Smooth muscle cell (in vitro differentiated cells): ENCODE results near the gene TP53TG5. TPM values are rescaled to one million over a fixed set of nuclear protein-coding genes. Genes with fewer than 3 reads are reported as not detected.
A peak's percentile ranks its signal among the peaks of the same experiment; 100 is the strongest.

ENCODE experiments used
- DNase-seq: peaks from one replicate; lab custom pipeline; 2025; ENCODE audit not compliant: unreplicated experiment; lab: John Stamatoyannopoulos, UW
- H2AFZ ChIP-seq: fragments of 200-600 bp; sonication (generic); 2 replicates; pipeline ENCODE4 v1.6.0; 2016; ENCODE audit warnings: antibody characterized with exemption, low read depth, mild to moderate bottlenecking
- H3F3A ChIP-seq: fragments of 200-600 bp; sonication (generic); 2 replicates; pipeline ENCODE4 v1.6.0; 2017; ENCODE audit warnings: antibody characterized with exemption, low read depth
- H3K27ac ChIP-seq: fragments of 200-600 bp; sonication (generic); 2 replicates; pipeline ENCODE4 v1.5.1; 2016; ENCODE audit warnings: low read depth, mild to moderate bottlenecking
- H3K27me3 ChIP-seq: fragments of 200-600 bp; sonication (generic); 2 replicates; pipeline ENCODE4 v1.6.1; 2016; ENCODE audit warnings: low read depth, mild to moderate bottlenecking
- H3K36me3 ChIP-seq: fragments of 200-600 bp; sonication (generic); 2 replicates; pipeline ENCODE4 v1.5.1; 2016; ENCODE audit warnings: low read depth
- H3K4me1 ChIP-seq: fragments of 200-600 bp; sonication (generic); 2 replicates; pipeline ENCODE4 v1.5.1; 2016; ENCODE audit warnings: low read depth
- H3K4me2 ChIP-seq: fragments of 200-600 bp; sonication (generic); 2 replicates; pipeline ENCODE4 v1.6.0; 2016; ENCODE audit warnings: mild to moderate bottlenecking
- H3K4me3 ChIP-seq: fragments of 200-600 bp; sonication (generic); 2 replicates; pipeline ENCODE4 v1.5.1; 2016; ENCODE audit warnings: mild to moderate bottlenecking
- H3K79me2 ChIP-seq: fragments of 200-600 bp; sonication (generic); 2 replicates; pipeline ENCODE4 v1.6.0; 2016; ENCODE audit warnings: low read depth, mild to moderate bottlenecking
- H3K9ac ChIP-seq: fragments of 200-600 bp; sonication (generic); 2 replicates; pipeline ENCODE4 v1.6.0; 2016; ENCODE audit warnings: low read depth
- H3K9me3 ChIP-seq: fragments of 200-600 bp; sonication (generic); replicated peaks from 2 replicates; pipeline ENCODE4 v1.5.1; 2016; ENCODE audit warnings: low read depth
- H4K20me1 ChIP-seq: fragments of 200-600 bp; sonication (generic); 2 replicates; pipeline ENCODE4 v1.6.0; 2016; ENCODE audit warnings: low read depth
- WGBS: methylation state at CpG from one replicate; pipeline ENCODE4 v1.1.7; 2016; ENCODE audit warnings: low lambda C conversion rate; 5-methylcytosine and 5-hydroxymethylcytosine counted together
- polyA plus RNA-seq: library from polyadenylated mRNA; unstranded; fragments of >200 nt; fragmentation: Nextera tagmentation; extraction: Ambion mirVana; gene quantifications from 2 replicates; pipeline ENCODE4 v1.2.1, GENCODE V29; 2016
- total RNA-seq: library from RNA; depleted of rRNA; stranded (reverse); fragments of >200 nt; gene quantifications from 2 replicates; pipeline ENCODE4 v1.2.3, GENCODE V29; 2014
- TF ChIP-seq, protein P1 (sequence below): fragments of 200-600 bp; sonication (generic); IDR thresholded peaks from 2 replicates; pipeline ENCODE4 v1.5.1; 2017; ENCODE audit warnings: borderline replicate concordance, mild to moderate bottlenecking, antibody characterized with exemption; ENCODE audit not compliant: insufficient read depth, poor library complexity, severe bottlenecking

TP53TG5 gene
- total and polyA plus RNA-seq, 2 experiments from 2014 or later, result 0.06 TPM; not detected in 1

DNA sequence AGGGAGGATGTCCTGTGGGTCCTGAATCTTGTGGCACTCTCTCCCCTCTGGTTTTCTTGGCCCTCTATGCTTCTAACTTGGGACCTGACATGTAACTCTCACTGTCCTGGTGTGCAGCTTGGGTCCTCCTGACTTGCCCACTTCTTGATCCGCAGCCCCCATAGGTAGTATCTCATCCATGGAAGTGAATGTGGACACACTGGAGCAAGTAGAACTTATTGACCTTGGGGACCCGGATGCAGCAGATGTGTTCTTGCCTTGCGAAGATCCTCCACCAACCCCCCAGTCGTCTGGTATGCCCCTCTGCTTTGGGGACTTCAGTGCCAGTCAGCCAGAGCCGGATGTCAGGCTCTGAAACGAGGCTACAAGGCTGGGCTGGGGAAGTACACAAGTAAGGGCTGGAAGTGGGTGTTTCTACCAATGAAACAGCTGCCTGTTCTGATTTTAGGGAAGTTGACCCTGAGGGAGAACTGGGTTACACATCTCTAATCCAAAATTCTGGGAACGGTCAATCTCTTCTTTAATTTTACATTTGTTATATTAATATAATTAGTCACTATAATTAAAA is 30.6 kb upstream of the TP53TG5 start:
- H3K4me3 ChIP-seq, result no peak overlapping the region
- H3K9ac ChIP-seq, result no peak overlapping the region
- H2AFZ ChIP-seq, result no peak overlapping the region
- H3K9me3 ChIP-seq, result no peaks in the 10 kb centered on the region
- no peak overlapping the region for H3K4me2 ChIP-seq
- no peaks in the 10 kb centered on the region for H3K79me2 ChIP-seq
- no peaks in the 10 kb centered on the region for H4K20me1 ChIP-seq
- H3K27me3 ChIP-seq, result peaks cover 39% of the 10 kb centered on the region
- H3F3A ChIP-seq, result no peaks in the 10 kb centered on the region
- H3K36me3 ChIP-seq, result no peaks in the 10 kb centered on the region
- WGBS, result 93% methylated on average over 7 of the region's 7 CpGs
- H3K4me1 ChIP-seq, result no peaks in the 10 kb centered on the region
- DNase-seq, result no peak
- TF ChIP-seq, protein P1, sequence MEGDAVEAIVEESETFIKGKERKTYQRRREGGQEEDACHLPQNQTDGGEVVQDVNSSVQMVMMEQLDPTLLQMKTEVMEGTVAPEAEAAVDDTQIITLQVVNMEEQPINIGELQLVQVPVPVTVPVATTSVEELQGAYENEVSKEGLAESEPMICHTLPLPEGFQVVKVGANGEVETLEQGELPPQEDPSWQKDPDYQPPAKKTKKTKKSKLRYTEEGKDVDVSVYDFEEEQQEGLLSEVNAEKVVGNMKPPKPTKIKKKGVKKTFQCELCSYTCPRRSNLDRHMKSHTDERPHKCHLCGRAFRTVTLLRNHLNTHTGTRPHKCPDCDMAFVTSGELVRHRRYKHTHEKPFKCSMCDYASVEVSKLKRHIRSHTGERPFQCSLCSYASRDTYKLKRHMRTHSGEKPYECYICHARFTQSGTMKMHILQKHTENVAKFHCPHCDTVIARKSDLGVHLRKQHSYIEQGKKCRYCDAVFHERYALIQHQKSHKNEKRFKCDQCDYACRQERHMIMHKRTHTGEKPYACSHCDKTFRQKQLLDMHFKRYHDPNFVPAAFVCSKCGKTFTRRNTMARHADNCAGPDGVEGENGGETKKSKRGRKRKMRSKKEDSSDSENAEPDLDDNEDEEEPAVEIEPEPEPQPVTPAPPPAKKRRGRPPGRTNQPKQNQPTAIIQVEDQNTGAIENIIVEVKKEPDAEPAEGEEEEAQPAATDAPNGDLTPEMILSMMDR, result no peak
- no peak overlapping the region for H3K27ac ChIP-seq

DNA sequence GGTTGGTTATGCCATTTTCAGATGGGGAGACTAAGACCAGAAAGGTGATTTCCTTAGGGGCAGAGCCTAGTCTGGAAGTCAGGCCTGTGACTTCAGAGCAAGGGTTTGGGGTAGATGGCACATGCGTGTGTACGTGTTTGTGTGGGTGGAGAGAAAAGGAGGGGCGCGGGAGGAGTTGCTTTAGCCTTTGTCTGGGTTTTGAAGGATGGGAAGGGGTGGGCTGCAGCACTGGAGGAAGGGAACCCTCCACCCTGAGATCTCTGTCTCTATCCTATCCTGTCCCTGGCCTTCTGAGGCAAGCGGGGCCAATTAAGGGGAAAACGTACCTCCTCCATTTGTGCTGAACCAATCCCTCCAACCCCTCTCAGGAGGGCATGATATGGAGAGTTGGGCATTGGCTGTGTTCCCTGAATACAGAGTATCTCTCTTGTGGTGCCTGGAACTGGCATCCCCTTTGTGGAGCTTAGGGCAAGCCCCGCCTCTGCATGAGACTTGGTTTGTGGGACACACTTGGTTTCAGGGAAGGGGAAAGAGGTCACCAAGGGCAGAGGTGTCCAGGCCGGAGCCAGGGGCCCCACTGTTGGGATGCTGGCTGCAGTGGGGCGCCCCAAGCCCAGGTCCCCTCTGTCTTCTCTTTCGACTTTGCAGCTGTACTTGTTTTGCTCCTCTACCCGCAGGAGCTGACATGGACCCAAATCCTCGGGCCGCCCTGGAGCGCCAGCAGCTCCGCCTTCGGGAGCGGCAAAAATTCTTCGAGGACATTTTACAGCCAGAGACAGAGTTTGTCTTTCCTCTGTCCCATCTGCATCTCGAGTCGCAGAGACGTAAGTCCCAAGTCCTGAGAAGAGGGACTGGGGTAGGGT is 29.9 kb upstream of the TP53TG5 start, which contains the start of gene DBNDD2:
Gene DBNDD2 (plus strand): TSS at position 507 of the 863 bp plus-strand sequence. CDS start 179 bp downstream, at position 686.
- peak within 1 kb of the TSS; percentile 61 for H3K9ac ChIP-seq
- no peak within 1 kb of the TSS for H3K27ac ChIP-seq

DNA sequence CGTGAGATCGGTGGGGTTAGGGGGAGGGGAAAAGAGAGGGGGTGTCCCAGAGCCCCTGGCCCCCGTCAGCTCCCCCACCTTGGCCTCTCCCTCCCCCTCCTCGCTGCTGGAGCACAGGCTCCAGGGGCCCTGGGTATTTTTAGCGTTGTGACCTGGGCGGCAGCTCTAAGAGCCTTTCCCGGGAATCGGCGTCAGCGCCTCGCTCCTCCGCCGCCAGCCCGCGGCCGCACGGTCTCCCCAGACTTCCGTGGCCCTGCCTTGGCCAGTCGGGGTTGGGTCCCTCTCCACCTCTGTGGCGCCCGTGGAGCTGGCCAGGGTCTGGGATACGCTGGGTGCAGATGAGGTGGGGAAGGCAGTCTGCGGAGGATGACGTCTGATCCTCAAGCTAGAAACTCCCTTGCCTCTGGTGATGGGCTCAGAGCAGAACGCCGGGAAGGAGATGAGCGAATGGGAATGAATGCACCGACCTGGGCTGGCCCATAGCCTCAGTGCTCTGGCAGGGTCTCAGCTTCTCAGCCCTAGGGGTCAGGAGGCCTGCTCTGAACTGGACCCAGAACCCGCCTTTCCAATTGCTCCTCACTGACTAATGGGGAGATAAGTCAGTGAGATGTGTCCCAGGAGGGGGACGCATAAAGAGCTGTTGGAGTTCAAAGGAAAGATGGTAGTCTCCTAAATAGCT is 29.1 kb upstream of the TP53TG5 start:
- TF ChIP-seq, protein P1, result no peak
- Histone ChIP-seq H3K27me3 (peaks cover 39% of the 10 kb centered on the region), H3K9ac (peak overlapping the region; percentile 61), H3K9me3 (no peaks in the 10 kb centered on the region), H3K4me2 (peak overlapping the region; percentile 98), H3K4me1 (no peaks in the 10 kb centered on the region), H3K27ac (no peak overlapping the region), H3K36me3 (no peaks in the 10 kb centered on the region), H3F3A (no peaks in the 10 kb centered on the region), H4K20me1 (no peaks in the 10 kb centered on the region), H2AFZ (peak overlapping the region; percentile 66), H3K4me3 (peak overlapping the region; percentile 75), H3K79me2 (no peaks in the 10 kb centered on the region)
- WGBS, result 11% methylated on average over 26 of the region's 30 CpGs
- DNase-seq, result no peak

More for the DNA sequence above, 29.9 kb upstream of the TP53TG5 start, which contains the start of gene DBNDD2:
- TF ChIP-seq, protein P1, result no peak
- Histone ChIP-seq H4K20me1 (no peaks in the 10 kb centered on the region), H3K36me3 (no peaks in the 10 kb centered on the region), H3K79me2 (no peaks in the 10 kb centered on the region), H3K27me3 (peaks cover 39% of the 10 kb centered on the region), H3K4me1 (no peaks in the 10 kb centered on the region), H3K4me3 (peak within 1 kb of the TSS; percentile 75), H3K9me3 (no peaks in the 10 kb centered on the region), H3K4me2 (peak within 1 kb of the TSS; percentile 98), H3F3A (no peaks in the 10 kb centered on the region), H2AFZ (peak within 1 kb of the TSS; percentile 66)
- no peak for DNase-seq
- WGBS, result 92% methylated on average over 21 of the region's 21 CpGs
